GM21576 (cell line): ENCODE data around the gene PSG3.
"Not testable (repeated sequence)": the region's sequence is repeated elsewhere in the genome, so short reads cannot be mapped to it uniquely, and the experiment has no call there.

ENCODE experiments used
- ATAC-seq: cut with Tn5 transposase; IDR thresholded peaks from one replicate; pipeline ENCODE4 v1.9.1; 2021; ENCODE audit warnings: mild to moderate bottlenecking, moderate library complexity; ENCODE audit not compliant: unreplicated experiment

Gene PSG3

DNA sequence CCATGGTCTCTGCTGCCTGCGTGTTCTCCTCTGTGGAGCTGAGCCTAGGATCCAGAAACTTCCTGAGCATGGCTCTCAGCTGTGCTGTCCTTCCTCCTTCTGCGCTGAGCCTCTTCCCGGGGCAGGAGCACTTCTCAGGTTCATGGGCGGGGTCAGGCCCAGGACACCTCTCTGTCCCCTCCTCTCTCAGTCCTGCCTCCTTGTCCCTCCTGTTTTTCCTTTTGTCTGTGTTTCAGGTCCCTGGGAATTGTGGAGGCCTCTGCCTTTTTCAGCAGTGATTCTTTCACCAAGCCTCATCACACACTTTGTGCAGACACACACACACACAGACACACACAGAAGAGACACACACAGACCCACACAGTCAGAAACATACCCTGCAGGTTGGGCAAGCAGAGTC is at the start of gene PSG3:
Gene PSG3, minus strand, starts transcription at position 101 of the 400 bp plus-strand sequence. Its CDS starts 97 bp downstream, at position 4.
- not testable (repeated sequence) for ATAC-seq

- not testable (repeated sequence) for ATAC-seq
Measured at GRCh38 chr19:42788766-42789165, 48.5 kb upstream of the PSG3 start.

GRCh38 chr19:42787766-42788165 is 47.5 kb upstream of the PSG3 start:
- ATAC-seq = not testable (repeated sequence)

GRCh38 chr19:42776750-42777612 is 36.7 kb upstream of the PSG3 start:
- ATAC-seq = not testable (repeated sequence)

DNA sequence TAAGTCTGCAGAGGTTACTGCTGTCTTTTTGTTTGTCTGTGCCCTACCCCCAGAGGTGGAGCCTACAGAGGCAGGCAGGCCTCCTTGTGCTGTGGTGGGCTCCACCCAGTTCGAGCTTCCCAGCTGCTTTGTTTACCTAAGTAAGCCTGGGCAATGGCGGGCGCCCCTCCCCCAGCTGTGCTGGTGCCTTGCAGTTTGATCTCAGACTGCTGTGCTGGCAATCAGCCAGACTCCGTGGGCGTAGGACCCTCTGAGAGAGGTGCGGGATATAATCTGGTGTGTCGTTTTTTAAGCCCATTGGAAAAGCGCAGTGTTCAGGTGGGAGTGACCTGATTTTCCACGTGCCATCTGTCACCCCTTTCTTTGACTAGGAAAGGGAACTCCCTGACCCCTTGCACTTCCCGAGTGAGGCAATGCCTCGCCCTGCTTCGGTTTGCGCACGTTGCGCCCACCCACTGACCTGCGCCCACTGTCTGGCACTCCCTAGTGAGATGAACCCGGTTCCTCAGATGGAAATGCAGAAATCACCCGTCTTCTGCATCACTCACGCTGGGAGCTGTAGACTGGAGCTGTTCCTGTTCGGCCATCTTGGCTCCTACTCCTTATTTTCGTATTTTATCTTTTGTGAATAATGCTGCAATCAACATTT is 34.4 kb upstream of the PSG3 start:
- not testable (repeated sequence) for ATAC-seq

- ATAC-seq = not testable (repeated sequence)
Measured at GRCh38 chr19:42767319-42767718, 27.0 kb upstream of the PSG3 start.

GRCh38 chr19:42766871-42767270 is 26.6 kb upstream of the PSG3 start:
- ATAC-seq = not testable (repeated sequence)

DNA sequence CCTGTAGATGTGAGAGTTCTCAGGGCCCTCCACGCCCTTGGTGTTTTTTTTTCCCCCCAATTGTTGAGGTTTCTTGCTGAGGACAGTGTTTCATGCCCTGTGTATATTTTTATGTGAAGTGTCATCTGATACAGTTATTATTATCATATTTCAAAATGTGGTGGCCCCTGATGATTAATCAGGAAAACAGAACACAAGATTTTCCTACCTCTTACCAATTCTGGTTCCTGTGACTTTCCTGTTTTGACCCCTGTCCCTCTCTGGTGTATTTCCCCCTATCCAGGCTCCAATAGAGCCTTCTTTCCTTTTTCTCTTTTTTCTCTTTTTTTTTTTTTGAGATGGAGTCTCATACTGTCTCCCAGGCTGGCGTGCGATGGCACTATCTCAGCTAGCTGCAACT is 24.6 kb upstream of the PSG3 start:
- ATAC-seq = no peak

DNA sequence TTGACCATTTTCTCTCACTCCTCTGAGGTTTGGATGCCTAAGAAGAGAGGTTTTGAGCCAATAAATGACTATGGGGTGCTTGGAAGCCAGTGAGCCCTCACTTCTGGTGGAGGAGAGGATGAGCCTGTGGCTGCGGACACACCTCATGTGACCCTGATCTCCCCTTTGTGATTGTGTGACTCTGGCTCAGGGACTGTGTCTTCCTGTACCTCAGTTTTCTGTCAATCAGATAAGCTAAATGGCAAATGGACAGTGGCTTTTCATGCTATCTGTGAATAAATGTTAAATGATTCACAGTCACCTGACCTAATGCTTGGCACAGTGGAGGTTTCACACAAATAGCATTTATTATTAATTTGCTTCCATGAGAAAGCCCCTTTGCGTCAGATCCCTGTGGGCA is 22.5 kb upstream of the PSG3 start:
- ATAC-seq = no peak

DNA sequence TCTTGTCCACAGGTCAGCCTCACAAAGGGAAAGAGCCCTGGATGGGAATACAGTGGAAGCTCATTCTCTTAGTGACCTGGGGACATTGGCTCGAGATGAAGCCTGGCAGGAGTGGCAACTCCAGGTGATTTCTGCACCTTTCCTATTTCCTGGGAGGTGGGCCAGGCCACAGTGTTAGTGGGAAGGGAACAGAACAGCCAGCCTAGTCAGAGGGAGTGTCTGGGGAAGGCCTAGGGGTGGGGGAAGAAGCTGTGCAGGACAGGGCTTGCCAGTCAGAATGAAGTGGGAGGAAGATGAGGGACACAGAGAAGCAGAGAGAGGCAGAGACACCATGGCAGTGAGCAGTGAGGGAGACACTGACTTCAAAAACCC is 21.6 kb upstream of the PSG3 start:
- ATAC-seq = not testable (repeated sequence)

- not testable (repeated sequence) for ATAC-seq
Measured at GRCh38 chr19:42760954-42761923, 21.0 kb upstream of the PSG3 start.

GRCh38 chr19:42758667-42759066 is 18.4 kb upstream of the PSG3 start:
- not testable (repeated sequence) for ATAC-seq

DNA sequence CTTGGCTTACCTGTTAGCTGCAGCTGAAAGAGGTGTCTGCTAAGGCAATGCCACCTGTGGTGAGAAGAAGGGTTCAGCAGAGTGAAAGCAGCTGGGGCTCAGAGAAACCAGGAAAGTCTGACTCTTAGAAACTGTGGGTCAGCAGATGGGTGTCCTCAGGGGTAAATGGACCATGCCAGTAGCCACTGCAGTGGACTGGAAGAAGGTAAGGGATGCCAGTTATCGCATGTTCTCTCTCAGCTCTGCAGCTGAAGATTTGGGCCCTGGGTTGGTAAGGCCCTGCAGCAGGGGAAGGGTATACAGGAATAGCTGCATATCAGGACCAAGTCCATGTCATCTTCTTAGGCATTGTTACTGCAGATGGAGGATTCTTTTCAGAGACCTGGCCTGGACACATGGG is 12.0 kb upstream of the PSG3 start:
- not testable (repeated sequence) for ATAC-seq

DNA sequence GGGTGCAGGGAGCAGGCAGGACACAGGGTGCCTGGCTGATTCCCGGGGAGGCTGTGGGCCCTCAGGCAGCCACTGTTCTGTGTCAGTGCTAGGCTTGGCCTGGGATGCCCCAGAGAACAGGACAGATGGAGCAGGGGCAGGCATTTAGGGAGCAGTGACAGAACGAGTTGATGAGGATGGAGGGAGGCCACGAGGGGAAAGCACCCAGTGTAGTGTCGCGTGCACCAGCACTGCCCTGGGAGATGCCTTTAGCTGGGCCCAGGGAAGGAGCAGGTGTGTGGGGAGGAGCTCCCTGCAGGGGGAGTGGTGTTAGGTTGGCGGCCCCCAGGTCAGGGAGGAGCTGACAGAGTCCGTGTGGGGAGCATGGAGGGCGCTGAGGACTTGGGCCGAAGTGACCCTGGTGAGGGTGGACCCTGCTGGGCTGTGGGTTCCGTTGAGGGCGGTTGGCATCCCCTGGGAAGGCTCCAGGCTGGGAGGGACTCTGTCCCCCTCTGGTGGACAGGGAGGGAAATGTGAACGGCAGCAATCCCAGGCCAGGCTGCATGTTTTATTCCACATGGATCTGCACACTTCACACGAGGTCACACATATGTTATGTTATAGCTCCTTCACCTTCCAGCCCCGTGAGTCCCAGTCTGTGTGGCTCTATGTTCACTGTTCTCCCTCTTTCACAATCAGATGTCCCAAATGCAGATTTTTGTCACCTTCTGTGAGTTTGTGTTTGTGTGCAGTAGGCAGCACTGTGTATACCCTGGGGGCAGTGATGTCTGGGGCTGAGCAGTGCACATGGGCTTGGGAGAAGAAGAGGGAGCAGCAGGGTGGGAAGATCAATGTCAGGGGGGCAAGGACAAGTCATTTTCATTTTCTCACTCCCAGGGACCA is 1.7 kb upstream of the PSG3 start:
- ATAC-seq = not testable (repeated sequence)

GRCh38 chr19:42737581-42738011 is 2.7 kb downstream of the PSG3 start:
- ATAC-seq = not testable (repeated sequence)

DNA sequence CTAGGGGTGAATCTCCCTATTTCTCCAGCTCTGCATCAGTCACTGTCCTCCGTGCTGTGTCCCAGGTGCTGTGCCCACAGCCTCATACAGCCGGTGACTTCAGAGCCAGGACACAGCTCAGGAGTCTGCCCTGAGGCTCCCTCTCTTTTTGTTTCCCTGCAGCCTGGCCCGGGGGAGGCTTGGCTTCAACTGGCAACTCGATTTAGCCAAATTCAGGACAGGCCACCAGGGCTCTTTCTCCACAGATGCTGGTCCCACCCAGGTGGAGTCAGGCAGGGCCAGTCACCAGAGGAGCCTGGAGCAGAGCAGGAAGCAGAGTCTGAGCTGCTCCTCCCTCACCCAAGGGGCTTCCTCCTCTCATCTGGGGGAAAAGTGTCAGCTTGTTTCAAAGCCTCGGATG is 11.9 kb downstream of the PSG3 start:
- not testable (repeated sequence) for ATAC-seq

GRCh38 chr19:42714000-42714399 is 26.3 kb downstream of the PSG3 start:
- ATAC-seq = not testable (repeated sequence)

GRCh38 chr19:42712753-42713152 is 27.5 kb downstream of the PSG3 start:
- not testable (repeated sequence) for ATAC-seq

DNA sequence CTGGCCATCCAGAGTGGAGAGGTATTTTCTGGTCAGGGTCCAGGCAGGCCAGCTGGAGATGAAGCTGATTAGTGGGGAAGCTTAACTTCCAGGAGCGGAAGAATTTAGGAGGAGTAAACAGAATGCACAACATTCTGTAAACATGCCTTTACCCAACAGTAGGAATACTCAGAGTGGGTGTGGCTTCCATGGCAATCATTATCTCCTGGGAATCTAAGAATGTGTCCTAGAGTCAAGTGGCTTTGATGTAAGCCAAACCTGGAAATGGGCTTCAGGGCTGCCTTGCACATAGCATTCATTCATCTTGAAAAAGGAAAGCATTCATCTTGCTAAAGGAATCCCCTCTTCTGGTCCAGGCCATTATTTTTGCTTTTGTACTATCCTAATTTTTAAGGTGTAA is 29.3 kb downstream of the PSG3 start:
- ATAC-seq = not testable (repeated sequence)

- no peak for ATAC-seq
Measured at GRCh38 chr19:42697884-42698283, 42.4 kb downstream of the PSG3 start.
